ENCODE results near the gene TMEM132C. TPM values are rescaled to one million over a fixed set of nuclear protein-coding genes. Genes with fewer than 3 reads are reported as not detected.

TMEM132C gene
- total and polyA plus RNA-seq, 7 donors, result 0.60 to 3.5 (median 1.7) TPM; not detected in 1

DNA sequence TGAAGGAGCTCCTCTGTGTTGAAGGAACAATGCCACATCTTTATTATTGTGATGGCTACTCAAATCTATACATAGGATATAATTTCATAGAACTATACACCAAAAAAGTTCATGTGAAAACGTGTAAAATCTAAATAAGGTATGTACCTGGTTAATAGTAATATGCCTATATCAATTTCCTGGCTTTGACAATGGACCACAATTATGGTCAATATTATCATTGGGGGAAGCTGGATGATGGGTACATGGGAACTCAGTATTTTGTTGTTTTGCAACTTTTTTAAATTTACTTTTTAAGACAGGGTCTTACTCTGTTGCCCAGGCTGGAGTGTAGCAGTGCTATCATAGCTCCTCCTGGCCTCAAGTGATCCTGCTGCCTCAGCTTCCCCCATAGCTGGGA lies 270.7 kb downstream of the TMEM132C start:
- no peak for DNase-seq
- 72 to 75% methylated on average over 1 of the region's 1 CpG for WGBS, 2 donors
- Histone ChIP-seq H3K4me1 (no peaks in the 10 kb centered on the region), H3K27me3 (no peaks in the 10 kb centered on the region), H3K4me3 (no peak overlapping the region), H3K36me3 (no peaks in the 10 kb centered on the region), H3K9me3 (no peaks in the 10 kb centered on the region), H3K27ac (no peak overlapping the region)
- TF ChIP-seq EP300 (IDR thresholded peaks at IDR 0.05) (no peak), POLR2AphosphoS5 (IDR thresholded peaks at IDR 0.05) (no peak), CTCF (IDR thresholded peaks at IDR 0.05) (no peak), POLR2A (IDR thresholded peaks at IDR 0.05) (no peak)
- intact Hi-C loops (cut with DNase I), result no loop called here

GRCh38 chr12:128542844-128543243 lies 275.9 kb downstream of the TMEM132C start:
- H3K36me3 ChIP-seq, result no peaks in the 10 kb centered on the region
- DNase-seq, result no peak
- H3K4me1 ChIP-seq, result no peaks in the 10 kb centered on the region
- no peaks in the 10 kb centered on the region for H3K9me3 ChIP-seq
- no peak for TF ChIP-seq POLR2AphosphoS5 (IDR thresholded peaks at IDR 0.05)
- no peak for TF ChIP-seq CTCF (IDR thresholded peaks at IDR 0.05)
- TF ChIP-seq EP300 (IDR thresholded peaks at IDR 0.05), result no peak
- TF ChIP-seq POLR2A (IDR thresholded peaks at IDR 0.05), result no peak
- no peaks in the 10 kb centered on the region for H3K27me3 ChIP-seq
- no peak overlapping the region for H3K4me3 ChIP-seq
- no peak overlapping the region for H3K27ac ChIP-seq
- intact Hi-C loops (cut with DNase I), result no loop called here
- WGBS, 2 donors, result 22 to 63% methylated on average over 7 of the region's 7 CpGs

DNA sequence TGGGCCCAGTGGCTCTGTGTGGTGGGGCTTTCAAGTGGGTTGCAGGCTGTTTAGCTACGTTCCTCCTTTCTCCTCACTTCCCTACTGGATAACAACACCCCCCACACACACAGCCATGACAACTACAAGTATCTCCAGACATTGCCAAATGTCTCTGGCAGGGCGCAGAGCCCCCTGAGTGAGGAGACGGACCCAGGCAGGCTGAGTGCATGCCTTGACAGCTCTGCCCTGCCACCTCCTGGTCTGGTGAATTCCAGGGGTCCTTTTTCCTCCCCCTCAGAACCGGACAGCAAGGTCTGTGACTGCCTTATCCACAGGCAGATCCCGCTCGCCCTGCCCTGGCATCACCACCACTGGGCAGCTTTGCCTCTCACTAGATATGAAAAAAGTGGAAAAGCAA lies 276.5 kb downstream of the TMEM132C start:
- H3K9me3 ChIP-seq, result no peaks in the 10 kb centered on the region
- H3K27ac ChIP-seq, result no peak overlapping the region
- no peaks in the 10 kb centered on the region for H3K27me3 ChIP-seq
- no peak for DNase-seq
- H3K4me3 ChIP-seq, result no peak overlapping the region
- no peaks in the 10 kb centered on the region for H3K4me1 ChIP-seq
- no peaks in the 10 kb centered on the region for H3K36me3 ChIP-seq
- intact Hi-C loops (cut with DNase I), result no loop called here
- TF ChIP-seq EP300 (IDR thresholded peaks at IDR 0.05), result no peak
- no peak for TF ChIP-seq CTCF (IDR thresholded peaks at IDR 0.05)
- no peak for TF ChIP-seq POLR2A (IDR thresholded peaks at IDR 0.05)
- TF ChIP-seq POLR2AphosphoS5 (IDR thresholded peaks at IDR 0.05), result no peak
- WGBS, 2 donors, result 70 to 72% methylated on average over 6 of the region's 6 CpGs

DNA sequence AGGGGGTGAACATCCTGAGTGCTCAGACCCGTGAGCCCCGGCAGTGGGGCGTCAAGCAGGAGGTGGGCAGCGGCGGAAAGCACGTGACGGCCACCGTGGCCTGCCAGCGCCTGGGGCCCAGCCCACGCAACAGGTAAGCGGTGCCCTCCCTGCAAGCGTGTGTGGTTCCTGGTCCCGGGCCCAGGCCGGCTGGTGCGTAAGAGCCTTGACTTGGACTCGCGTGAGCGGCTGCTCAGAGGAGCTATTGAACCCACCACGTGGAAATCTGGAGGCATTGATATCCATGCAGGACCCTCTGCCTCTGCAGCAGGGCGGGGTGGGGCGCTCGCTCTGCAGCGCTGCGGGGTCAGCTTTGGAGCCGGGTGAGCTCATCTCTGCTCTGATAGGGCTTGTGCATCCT lies 277.0 kb downstream of the TMEM132C start:
- Histone ChIP-seq H3K27me3 (no peaks in the 10 kb centered on the region), H3K9me3 (no peaks in the 10 kb centered on the region), H3K4me1 (no peaks in the 10 kb centered on the region), H3K36me3 (no peaks in the 10 kb centered on the region), H3K27ac (no peak overlapping the region), H3K4me3 (no peak overlapping the region)
- DNase-seq, result no peak
- intact Hi-C loops (cut with DNase I), result no loop called here
- TF ChIP-seq POLR2A (IDR thresholded peaks at IDR 0.05), result no peak
- no peak for TF ChIP-seq CTCF (IDR thresholded peaks at IDR 0.05)
- TF ChIP-seq POLR2AphosphoS5 (IDR thresholded peaks at IDR 0.05), result no peak
- no peak for TF ChIP-seq EP300 (IDR thresholded peaks at IDR 0.05)
- WGBS, 2 donors, result 85 to 91% methylated on average over 25 of the region's 25 CpGs

- WGBS, 2 donors, result 73 to 81% methylated on average over 3 of the region's 3 CpGs
- DNase-seq, result no peak
- no peaks in the 10 kb centered on the region for H3K4me1 ChIP-seq
- H3K9me3 ChIP-seq, result no peaks in the 10 kb centered on the region
- intact Hi-C loops (cut with DNase I), result no loop called here
- TF ChIP-seq EP300 (IDR thresholded peaks at IDR 0.05) (no peak), POLR2AphosphoS5 (IDR thresholded peaks at IDR 0.05) (no peak), POLR2A (IDR thresholded peaks at IDR 0.05) (no peak), CTCF (IDR thresholded peaks at IDR 0.05) (no peak)
- H3K36me3 ChIP-seq, result no peaks in the 10 kb centered on the region
- H3K27me3 ChIP-seq, result peaks cover 0 to 9% (median 0%) of the 10 kb centered on the region in 3 donors
- H3K27ac ChIP-seq, result no peak overlapping the region
- no peak overlapping the region for H3K4me3 ChIP-seq
Observed at GRCh38 chr12:128548949-128549348, 282.0 kb downstream of the TMEM132C start.

All from sigmoid colon (tissue), 7 donors.